ENCODE measurements around the gene UTP15.

The UTP15 gene

GRCh38 chr5:73624888-73625287, 59.3 kb downstream of the UTP15 start:
- DNase-seq, result no peak

GRCh38 chr5:73625372-73625943, 59.9 kb downstream of the UTP15 start:
- DNase-seq, result no peak

GRCh38 chr5:73625944-73626811, 60.6 kb downstream of the UTP15 start, which contains the start of gene ARHGEF28:
TSS of gene ARHGEF28 (plus strand) at chr5:73626196. CDS start at chr5:73684852, 58,656 bp downstream.
- DNase-seq, result peak; percentile 5 to 40

- DNase-seq, result no peak
Observed at GRCh38 chr5:73626814-73627313, 61.3 kb downstream of the UTP15 start.

GRCh38 chr5:73629456-73629855, 63.9 kb downstream of the UTP15 start:
- DNase-seq, result no peak

GRCh38 chr5:73630765-73631164, 65.2 kb downstream of the UTP15 start:
- DNase-seq, result no peak

GRCh38 chr5:73631500-73631899, 66.0 kb downstream of the UTP15 start:
- no peak for DNase-seq
